GM23338 (cell line): ENCODE results near the gene ZSCAN31.

Experiments
- CREB1 ChIP-seq: fragments of 250-450 bp; sonication (Bioruptor Pico); IDR thresholded peaks from 2 replicates; pipeline ENCODE4 v1.5.0; 2020; ENCODE audit warnings: low read depth, mild to moderate bottlenecking, moderate library complexity
- CTCF ChIP-seq, 2 experiments: fragments of 200-600 bp in 1 of 2; sonication (generic) in 1 of 2; conservative IDR thresholded peaks; 2 replicates each; pipeline versions ENCODE4 v1.5.1 to v1.6.1; 2016 to 2017; ENCODE audit warnings: antibody characterized with exemption in 2 of 2, low read depth in 2 of 2, mild to moderate bottlenecking in 2 of 2, moderate library complexity in 1 of 2
- EZH2 ChIP-seq: fragments of 200-600 bp; sonication (generic); IDR thresholded peaks from one replicate; pipeline ENCODE4 v1.8.0; 2017; ENCODE audit warnings: antibody characterized with exemption, mild to moderate bottlenecking, low read depth; ENCODE audit not compliant: unreplicated experiment
- EZH2phosphoT487 ChIP-seq: fragments of 200-600 bp; sonication (generic); IDR thresholded peaks from one replicate; pipeline ENCODE4 v1.8.1; 2018; ENCODE audit warnings: antibody characterized with exemption; ENCODE audit not compliant: unreplicated experiment
- JUNB ChIP-seq: IDR thresholded peaks from one replicate; pipeline ENCODE4 v1.6.1; 2016; ENCODE audit warnings: antibody characterized with exemption; ENCODE audit not compliant: unreplicated experiment
- POLR2AphosphoS5 ChIP-seq: IDR thresholded peaks from 2 replicates; pipeline ENCODE4 v1.6.1; 2016; ENCODE audit warnings: antibody characterized with exemption, low read depth
- STAT1 ChIP-seq: IDR thresholded peaks from one replicate; pipeline ENCODE4 v1.6.1; 2016; ENCODE audit warnings: antibody characterized with exemption; ENCODE audit not compliant: unreplicated experiment
- ZNF331 ChIP-seq: fragments of 250-450 bp; sonication (Bioruptor Pico); IDR thresholded peaks from 2 replicates; pipeline ENCODE4 v1.5.0; 2020; ENCODE audit warnings: low read depth, mild to moderate bottlenecking, moderate library complexity
- TF ChIP-seq, protein P1 (sequence below): IDR thresholded peaks from one replicate; pipeline ENCODE4 v1.6.1; 2018; ENCODE audit warnings: antibody characterized with exemption; ENCODE audit not compliant: unreplicated experiment
- TF ChIP-seq, protein P2 (sequence below): IDR thresholded peaks from 2 replicates; pipeline ENCODE4 v1.6.1; 2016; ENCODE audit warnings: antibody characterized with exemption
- TF ChIP-seq, protein P3 (sequence below): fragments of 250-450 bp; sonication (Bioruptor Pico); IDR thresholded peaks from 2 replicates; pipeline ENCODE4 v1.5.0; 2020; ENCODE audit warnings: mild to moderate bottlenecking, moderate library complexity

DNA sequence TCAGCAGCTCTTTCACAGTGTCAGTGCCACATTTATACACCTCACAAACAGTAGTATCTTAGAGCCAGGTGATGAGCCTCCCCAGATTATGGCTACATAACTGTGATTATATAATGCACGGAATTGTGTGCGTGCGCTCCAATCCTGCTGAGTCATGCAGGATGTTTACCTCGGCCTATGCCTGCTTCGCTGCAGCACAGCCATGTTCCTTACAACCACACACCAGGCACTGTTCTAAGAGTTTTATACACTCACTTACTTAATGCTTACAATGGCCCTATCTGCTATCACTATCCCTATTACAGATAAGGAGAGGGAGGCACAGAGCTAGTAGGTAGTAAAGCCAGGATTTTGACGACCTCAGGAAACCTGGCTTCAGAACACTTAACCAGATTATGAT, 21.1 kb upstream of the ZSCAN31 start:
- TF ChIP-seq CTCF (conservative IDR thresholded peaks at IDR 0.05; ENCODE audit: low read depth in 2 of 2) = no peak
- TF ChIP-seq CREB1 (CRISPR knock-in tag) = no peak
- no peak for TF ChIP-seq EZH2phosphoT487
- TF ChIP-seq POLR2AphosphoS5 = no peak
- TF ChIP-seq EZH2 = no peak
- TF ChIP-seq, protein P1, sequence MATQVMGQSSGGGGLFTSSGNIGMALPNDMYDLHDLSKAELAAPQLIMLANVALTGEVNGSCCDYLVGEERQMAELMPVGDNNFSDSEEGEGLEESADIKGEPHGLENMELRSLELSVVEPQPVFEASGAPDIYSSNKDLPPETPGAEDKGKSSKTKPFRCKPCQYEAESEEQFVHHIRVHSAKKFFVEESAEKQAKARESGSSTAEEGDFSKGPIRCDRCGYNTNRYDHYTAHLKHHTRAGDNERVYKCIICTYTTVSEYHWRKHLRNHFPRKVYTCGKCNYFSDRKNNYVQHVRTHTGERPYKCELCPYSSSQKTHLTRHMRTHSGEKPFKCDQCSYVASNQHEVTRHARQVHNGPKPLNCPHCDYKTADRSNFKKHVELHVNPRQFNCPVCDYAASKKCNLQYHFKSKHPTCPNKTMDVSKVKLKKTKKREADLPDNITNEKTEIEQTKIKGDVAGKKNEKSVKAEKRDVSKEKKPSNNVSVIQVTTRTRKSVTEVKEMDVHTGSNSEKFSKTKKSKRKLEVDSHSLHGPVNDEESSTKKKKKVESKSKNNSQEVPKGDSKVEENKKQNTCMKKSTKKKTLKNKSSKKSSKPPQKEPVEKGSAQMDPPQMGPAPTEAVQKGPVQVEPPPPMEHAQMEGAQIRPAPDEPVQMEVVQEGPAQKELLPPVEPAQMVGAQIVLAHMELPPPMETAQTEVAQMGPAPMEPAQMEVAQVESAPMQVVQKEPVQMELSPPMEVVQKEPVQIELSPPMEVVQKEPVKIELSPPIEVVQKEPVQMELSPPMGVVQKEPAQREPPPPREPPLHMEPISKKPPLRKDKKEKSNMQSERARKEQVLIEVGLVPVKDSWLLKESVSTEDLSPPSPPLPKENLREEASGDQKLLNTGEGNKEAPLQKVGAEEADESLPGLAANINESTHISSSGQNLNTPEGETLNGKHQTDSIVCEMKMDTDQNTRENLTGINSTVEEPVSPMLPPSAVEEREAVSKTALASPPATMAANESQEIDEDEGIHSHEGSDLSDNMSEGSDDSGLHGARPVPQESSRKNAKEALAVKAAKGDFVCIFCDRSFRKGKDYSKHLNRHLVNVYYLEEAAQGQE = no peak
- TF ChIP-seq ZNF331 = no peak
- no peak for TF ChIP-seq STAT1
- no peak for TF ChIP-seq JUNB
- TF ChIP-seq, protein P2, sequence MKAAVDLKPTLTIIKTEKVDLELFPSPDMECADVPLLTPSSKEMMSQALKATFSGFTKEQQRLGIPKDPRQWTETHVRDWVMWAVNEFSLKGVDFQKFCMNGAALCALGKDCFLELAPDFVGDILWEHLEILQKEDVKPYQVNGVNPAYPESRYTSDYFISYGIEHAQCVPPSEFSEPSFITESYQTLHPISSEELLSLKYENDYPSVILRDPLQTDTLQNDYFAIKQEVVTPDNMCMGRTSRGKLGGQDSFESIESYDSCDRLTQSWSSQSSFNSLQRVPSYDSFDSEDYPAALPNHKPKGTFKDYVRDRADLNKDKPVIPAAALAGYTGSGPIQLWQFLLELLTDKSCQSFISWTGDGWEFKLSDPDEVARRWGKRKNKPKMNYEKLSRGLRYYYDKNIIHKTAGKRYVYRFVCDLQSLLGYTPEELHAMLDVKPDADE = no peak
- TF ChIP-seq, protein P3, sequence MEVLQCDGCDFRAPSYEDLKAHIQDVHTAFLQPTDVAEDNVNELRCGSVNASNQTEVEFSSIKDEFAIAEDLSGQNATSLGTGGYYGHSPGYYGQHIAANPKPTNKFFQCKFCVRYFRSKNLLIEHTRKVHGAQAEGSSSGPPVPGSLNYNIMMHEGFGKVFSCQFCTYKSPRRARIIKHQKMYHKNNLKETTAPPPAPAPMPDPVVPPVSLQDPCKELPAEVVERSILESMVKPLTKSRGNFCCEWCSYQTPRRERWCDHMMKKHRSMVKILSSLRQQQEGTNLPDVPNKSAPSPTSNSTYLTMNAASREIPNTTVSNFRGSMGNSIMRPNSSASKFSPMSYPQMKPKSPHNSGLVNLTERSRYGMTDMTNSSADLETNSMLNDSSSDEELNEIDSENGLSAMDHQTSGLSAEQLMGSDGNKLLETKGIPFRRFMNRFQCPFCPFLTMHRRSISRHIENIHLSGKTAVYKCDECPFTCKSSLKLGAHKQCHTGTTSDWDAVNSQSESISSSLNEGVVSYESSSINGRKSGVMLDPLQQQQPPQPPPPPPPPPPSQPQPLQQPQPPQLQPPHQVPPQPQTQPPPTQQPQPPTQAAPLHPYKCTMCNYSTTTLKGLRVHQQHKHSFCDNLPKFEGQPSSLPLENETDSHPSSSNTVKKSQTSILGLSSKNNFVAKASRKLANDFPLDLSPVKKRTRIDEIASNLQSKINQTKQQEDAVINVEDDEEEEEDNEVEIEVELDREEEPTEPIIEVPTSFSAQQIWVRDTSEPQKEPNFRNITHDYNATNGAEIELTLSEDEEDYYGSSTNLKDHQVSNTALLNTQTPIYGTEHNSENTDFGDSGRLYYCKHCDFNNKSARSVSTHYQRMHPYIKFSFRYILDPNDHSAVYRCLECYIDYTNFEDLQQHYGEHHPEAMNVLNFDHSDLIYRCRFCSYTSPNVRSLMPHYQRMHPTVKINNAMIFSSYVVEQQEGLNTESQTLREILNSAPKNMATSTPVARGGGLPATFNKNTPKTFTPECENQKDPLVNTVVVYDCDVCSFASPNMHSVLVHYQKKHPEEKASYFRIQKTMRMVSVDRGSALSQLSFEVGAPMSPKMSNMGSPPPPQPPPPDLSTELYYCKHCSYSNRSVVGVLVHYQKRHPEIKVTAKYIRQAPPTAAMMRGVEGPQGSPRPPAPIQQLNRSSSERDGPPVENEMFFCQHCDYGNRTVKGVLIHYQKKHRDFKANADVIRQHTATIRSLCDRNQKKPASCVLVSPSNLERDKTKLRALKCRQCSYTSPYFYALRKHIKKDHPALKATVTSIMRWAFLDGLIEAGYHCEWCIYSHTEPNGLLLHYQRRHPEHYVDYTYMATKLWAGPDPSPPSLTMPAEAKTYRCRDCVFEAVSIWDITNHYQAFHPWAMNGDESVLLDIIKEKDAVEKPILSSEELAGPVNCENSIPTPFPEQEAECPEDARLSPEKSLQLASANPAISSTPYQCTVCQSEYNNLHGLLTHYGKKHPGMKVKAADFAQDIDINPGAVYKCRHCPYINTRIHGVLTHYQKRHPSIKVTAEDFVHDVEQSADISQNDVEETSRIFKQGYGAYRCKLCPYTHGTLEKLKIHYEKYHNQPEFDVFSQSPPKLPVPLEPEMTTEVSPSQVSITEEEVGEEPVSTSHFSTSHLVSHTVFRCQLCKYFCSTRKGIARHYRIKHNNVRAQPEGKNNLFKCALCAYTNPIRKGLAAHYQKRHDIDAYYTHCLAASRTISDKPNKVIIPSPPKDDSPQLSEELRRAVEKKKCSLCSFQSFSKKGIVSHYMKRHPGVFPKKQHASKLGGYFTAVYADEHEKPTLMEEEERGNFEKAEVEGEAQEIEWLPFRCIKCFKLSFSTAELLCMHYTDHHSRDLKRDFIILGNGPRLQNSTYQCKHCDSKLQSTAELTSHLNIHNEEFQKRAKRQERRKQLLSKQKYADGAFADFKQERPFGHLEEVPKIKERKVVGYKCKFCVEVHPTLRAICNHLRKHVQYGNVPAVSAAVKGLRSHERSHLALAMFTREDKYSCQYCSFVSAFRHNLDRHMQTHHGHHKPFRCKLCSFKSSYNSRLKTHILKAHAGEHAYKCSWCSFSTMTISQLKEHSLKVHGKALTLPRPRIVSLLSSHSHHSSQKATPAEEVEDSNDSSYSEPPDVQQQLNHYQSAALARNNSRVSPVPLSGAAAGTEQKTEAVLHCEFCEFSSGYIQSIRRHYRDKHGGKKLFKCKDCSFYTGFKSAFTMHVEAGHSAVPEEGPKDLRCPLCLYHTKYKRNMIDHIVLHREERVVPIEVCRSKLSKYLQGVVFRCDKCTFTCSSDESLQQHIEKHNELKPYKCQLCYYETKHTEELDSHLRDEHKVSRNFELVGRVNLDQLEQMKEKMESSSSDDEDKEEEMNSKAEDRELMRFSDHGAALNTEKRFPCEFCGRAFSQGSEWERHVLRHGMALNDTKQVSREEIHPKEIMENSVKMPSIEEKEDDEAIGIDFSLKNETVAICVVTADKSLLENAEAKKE = no peak
